AML-193 (cell line): Measurements from ENCODE around the gene ABCF3.

Experiments
- DNase-seq, 2 experiments: peaks; one replicate each; lab custom pipeline; 2025; lab: John Stamatoyannopoulos, UW

ABCF3 gene

GRCh38 chr3:184167786-184168185 lies 18.2 kb upstream of the ABCF3 start:
- no peak for DNase-seq

GRCh38 chr3:184168363-184169120 lies 17.5 kb upstream of the ABCF3 start:
- no peak for DNase-seq

- DNase-seq: no peak
Observed at GRCh38 chr3:184169896-184170875, 15.8 kb upstream of the ABCF3 start.

GRCh38 chr3:184171562-184171961 lies 14.4 kb upstream of the ABCF3 start:
- no peak for DNase-seq

- DNase-seq: no peak
Observed at GRCh38 chr3:184172681-184173373, 13.2 kb upstream of the ABCF3 start.

- no peak for DNase-seq
Observed at GRCh38 chr3:184173374-184173722, 12.7 kb upstream of the ABCF3 start.

GRCh38 chr3:184174284-184174645 lies 11.7 kb upstream of the ABCF3 start:
- peak in 1 of 2 experiments; percentile 59 for DNase-seq

- peak; percentile 99 to 100 for DNase-seq
Observed at GRCh38 chr3:184174646-184175492, 11.1 kb upstream of the ABCF3 start, which contains the start of gene AP2M1. Gene AP2M1, plus strand, starts transcription at chr3:184174855. Its CDS starts 2,139 bp downstream, at chr3:184176994.

GRCh38 chr3:184175506-184175905 lies 10.5 kb upstream of the ABCF3 start:
- DNase-seq: no peak

GRCh38 chr3:184175981-184176376 lies 10.0 kb upstream of the ABCF3 start:
- no peak for DNase-seq

- DNase-seq: peak; percentile 35 to 49
Observed at GRCh38 chr3:184176377-184177330, 9.3 kb upstream of the ABCF3 start.

- DNase-seq: no peak
Observed at GRCh38 chr3:184177331-184177731, 8.7 kb upstream of the ABCF3 start.

- no peak for DNase-seq
Observed at GRCh38 chr3:184177767-184178306, 8.2 kb upstream of the ABCF3 start.

GRCh38 chr3:184178521-184179138 lies 7.4 kb upstream of the ABCF3 start:
- peak in 1 of 2 experiments; percentile 21 for DNase-seq

- no peak for DNase-seq
Observed at GRCh38 chr3:184180165-184180564, 5.8 kb upstream of the ABCF3 start.

- DNase-seq: no peak
Observed at GRCh38 chr3:184181596-184181995, 4.4 kb upstream of the ABCF3 start.

- DNase-seq: no peak
Observed at GRCh38 chr3:184183679-184184078, 2.3 kb upstream of the ABCF3 start.

- no peak for DNase-seq
Observed at GRCh38 chr3:184184546-184185230, 1.3 kb upstream of the ABCF3 start.
